BLaER1 (cell line): ENCODE results near the gene PRKCZ.

Experiments used
- H3K27ac ChIP-seq: shearing (Covaris generic); formaldehyde crosslinking; 2 replicates; pipeline ENCODE4 v1.8.1; 2022
- H3K27me3 ChIP-seq: shearing (Covaris generic); formaldehyde crosslinking; 2 replicates; pipeline ENCODE4 v1.8.1; 2022
- H3K36me3 ChIP-seq: shearing (Covaris generic); formaldehyde crosslinking; 2 replicates; pipeline ENCODE4 v1.8.1; 2022
- H3K4me1 ChIP-seq: shearing (Covaris generic); formaldehyde crosslinking; 2 replicates; pipeline ENCODE4 v1.8.1; 2022
- H3K4me2 ChIP-seq: shearing (Covaris generic); formaldehyde crosslinking; 2 replicates; pipeline ENCODE4 v1.8.1; 2022
- H3K4me3 ChIP-seq: shearing (Covaris generic); formaldehyde crosslinking; 2 replicates; pipeline ENCODE4 v1.8.1; 2022
- H3K9ac ChIP-seq: shearing (Covaris generic); formaldehyde crosslinking; 2 replicates; pipeline ENCODE4 v1.8.1; 2022
- H3K9me3 ChIP-seq: shearing (Covaris generic); formaldehyde crosslinking; 2 replicates; pipeline ENCODE4 v1.8.1; 2022
- H4K20me1 ChIP-seq: shearing (Covaris generic); formaldehyde crosslinking; 2 replicates; pipeline ENCODE4 v1.8.1; 2022
- Cebpa-rat ChIP-seq: shearing (Covaris generic); IDR thresholded peaks from 2 replicates; pipeline ENCODE4 v1.8.1; 2022

Gene PRKCZ

GRCh38 chr1:2189459-2190425 is 139.5 kb downstream of the PRKCZ start:
- H3K9me3 ChIP-seq: no peaks in the 10 kb centered on the region
- peak overlapping the region; percentile 97 for H3K4me2 ChIP-seq
- no peak for TF ChIP-seq Cebpa-rat
- no peaks in the 10 kb centered on the region for H3K27me3 ChIP-seq
- H3K36me3 ChIP-seq: peaks cover 33% of the 10 kb centered on the region
- peak overlapping the region; percentile 75 for H3K27ac ChIP-seq
- peak overlapping the region; percentile 64 for H3K4me3 ChIP-seq
- peaks cover 53% of the 10 kb centered on the region; the same call in 1 of the 2 replicates for H4K20me1 ChIP-seq
- peak overlapping the region; percentile 77 for H3K9ac ChIP-seq
- peaks cover 66% of the 10 kb centered on the region for H3K4me1 ChIP-seq

- Histone ChIP-seq H3K36me3 (peaks cover 25% of the 10 kb centered on the region), H3K4me2 (peak overlapping the region; percentile 97), H3K27ac (0 out of 2 replicates have a peak overlapping the region, but pooled peaks have one; percentile 75), H3K9me3 (no peaks in the 10 kb centered on the region), H4K20me1 (peaks cover 45% of the 10 kb centered on the region; the same call in 1 of the 2 replicates), H3K4me1 (peaks cover 68% of the 10 kb centered on the region), H3K27me3 (no peaks in the 10 kb centered on the region), H3K4me3 (peak overlapping the region; percentile 64; the same call in 1 of the 2 replicates), H3K9ac (peak overlapping the region; percentile 77; the same call in 1 of the 2 replicates)
- TF ChIP-seq Cebpa-rat: no peak
Measured at GRCh38 chr1:2190491-2190976, 140.3 kb downstream of the PRKCZ start.

- no peak for TF ChIP-seq Cebpa-rat
- H3K9ac ChIP-seq: peak overlapping the region; percentile 73
- peaks cover 11% of the 10 kb centered on the region; the same call in 1 of the 2 replicates for H3K36me3 ChIP-seq
- H4K20me1 ChIP-seq: peaks cover 34% of the 10 kb centered on the region; the same call in 1 of the 2 replicates
- no peak overlapping the region; the same call in 1 of the 2 replicates for H3K27ac ChIP-seq
- H3K27me3 ChIP-seq: no peaks in the 10 kb centered on the region
- no peak overlapping the region for H3K4me3 ChIP-seq
- peak overlapping the region; percentile 97 for H3K4me2 ChIP-seq
- H3K9me3 ChIP-seq: no peaks in the 10 kb centered on the region
- peaks cover 86% of the 10 kb centered on the region for H3K4me1 ChIP-seq
Measured at GRCh38 chr1:2192031-2192995, 142.1 kb downstream of the PRKCZ start.

GRCh38 chr1:2193514-2194281 is 143.5 kb downstream of the PRKCZ start:
- Histone ChIP-seq H3K27ac (peak overlapping the region; percentile 64), H3K36me3 (no peaks in the 10 kb centered on the region), H3K9me3 (no peaks in the 10 kb centered on the region), H3K4me2 (peak overlapping the region; percentile 97), H3K9ac (peak overlapping the region; percentile 73), H3K27me3 (no peaks in the 10 kb centered on the region), H3K4me1 (peaks cover 87% of the 10 kb centered on the region), H3K4me3 (peak overlapping the region; percentile 73), H4K20me1 (peaks cover 24% of the 10 kb centered on the region; the same call in 1 of the 2 replicates)
- TF ChIP-seq Cebpa-rat: no peak

- H3K4me3 ChIP-seq: peak within 1 kb of the TSS; percentile 73
- H4K20me1 ChIP-seq: peaks cover 24% of the 10 kb centered on the region; the same call in 1 of the 2 replicates
- peak within 1 kb of the TSS; percentile 97 for H3K4me2 ChIP-seq
- no peaks in the 10 kb centered on the region for H3K36me3 ChIP-seq
- no peaks in the 10 kb centered on the region for H3K9me3 ChIP-seq
- H3K4me1 ChIP-seq: peaks cover 89% of the 10 kb centered on the region
- no peaks in the 10 kb centered on the region for H3K27me3 ChIP-seq
- peak within 1 kb of the TSS; percentile 73 for H3K9ac ChIP-seq
- peak within 1 kb of the TSS; percentile 72 for H3K27ac ChIP-seq
- no peak for TF ChIP-seq Cebpa-rat
Measured at GRCh38 chr1:2194319-2194897, 144.2 kb downstream of the PRKCZ start, which contains the start of gene FAAP20. Gene FAAP20, minus strand, starts transcription at chr1:2194772. Its CDS starts 23 bp downstream, at chr1:2194749.

- Histone ChIP-seq H3K27ac (peak overlapping the region; percentile 72), H3K4me1 (peaks cover 89% of the 10 kb centered on the region), H3K9ac (peak overlapping the region; percentile 68), H3K4me2 (peak overlapping the region; percentile 97), H3K36me3 (no peaks in the 10 kb centered on the region), H3K27me3 (no peaks in the 10 kb centered on the region), H4K20me1 (peaks cover 22% of the 10 kb centered on the region; the same call in 1 of the 2 replicates), H3K4me3 (peak overlapping the region; percentile 73), H3K9me3 (no peaks in the 10 kb centered on the region)
- no peak for TF ChIP-seq Cebpa-rat
Measured at GRCh38 chr1:2194898-2195673, 144.9 kb downstream of the PRKCZ start.

GRCh38 chr1:2195785-2196184 is 145.6 kb downstream of the PRKCZ start:
- H3K27me3 ChIP-seq: no peaks in the 10 kb centered on the region

More at GRCh38 chr1:2195785-2196184, 145.6 kb downstream of the PRKCZ start:
- Histone ChIP-seq H3K4me3 (peak overlapping the region; percentile 73; the same call in 1 of the 2 replicates), H3K27ac (peak overlapping the region; percentile 72), H3K4me2 (peak overlapping the region; percentile 97), H4K20me1 (peaks cover 22% of the 10 kb centered on the region), H3K9me3 (no peaks in the 10 kb centered on the region), H3K36me3 (no peaks in the 10 kb centered on the region), H3K9ac (peak overlapping the region; percentile 68; the same call in 1 of the 2 replicates), H3K4me1 (peaks cover 89% of the 10 kb centered on the region)
- TF ChIP-seq Cebpa-rat: no peak
